ENCODE measurements around the gene HELZ2. TPM values are rescaled to one million over a fixed set of nuclear protein-coding genes. Genes with fewer than 3 reads are reported as not detected.

HELZ2 gene
- total RNA-seq, 1 donor from 2014 or later = 47.4 TPM

GRCh38 chr20:63598479-63599395, 24.7 kb upstream of the HELZ2 start:
- no peak for DNase-seq (ENCODE audit: low read depth, low spot score)

DNA sequence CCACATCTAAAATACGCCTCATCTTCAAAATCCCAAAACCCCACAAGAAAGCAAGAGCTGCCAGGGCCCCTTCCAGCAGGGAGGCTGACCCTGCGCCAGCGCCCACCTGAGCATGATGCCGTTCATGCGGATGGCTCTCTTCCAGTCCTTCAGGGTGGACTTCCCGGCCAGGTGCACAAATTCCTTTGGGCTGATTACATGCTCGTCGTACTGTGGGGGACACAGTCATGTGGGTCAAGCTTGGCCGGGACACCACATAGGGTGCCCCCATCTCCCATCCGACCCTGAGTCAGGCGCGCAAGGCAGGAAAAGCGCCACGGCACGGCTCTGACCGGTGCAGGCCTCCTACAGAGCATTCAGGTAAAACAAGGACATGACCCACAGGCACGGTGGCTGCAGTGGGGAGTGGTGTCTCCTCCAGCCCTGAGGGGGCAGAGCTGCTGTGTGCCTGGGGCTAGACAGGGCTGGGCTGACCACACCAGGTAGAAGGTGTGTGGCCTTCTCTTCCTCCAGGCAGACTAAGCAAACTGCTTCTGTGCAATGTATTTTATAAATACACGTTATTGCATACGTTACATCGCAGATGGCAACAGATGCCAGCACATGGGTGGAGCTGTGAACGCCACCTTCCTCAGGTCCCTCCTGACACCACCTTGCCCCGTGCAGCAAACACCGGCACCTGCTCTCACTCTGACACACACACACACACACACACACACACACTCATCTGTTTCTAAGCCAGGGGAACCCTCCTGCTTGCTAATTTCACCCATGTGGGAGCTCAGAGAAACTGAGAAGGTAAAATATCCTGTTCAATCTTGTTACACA, 23.8 kb upstream of the HELZ2 start:
- no peak for DNase-seq (ENCODE audit: low read depth, low spot score)

DNA sequence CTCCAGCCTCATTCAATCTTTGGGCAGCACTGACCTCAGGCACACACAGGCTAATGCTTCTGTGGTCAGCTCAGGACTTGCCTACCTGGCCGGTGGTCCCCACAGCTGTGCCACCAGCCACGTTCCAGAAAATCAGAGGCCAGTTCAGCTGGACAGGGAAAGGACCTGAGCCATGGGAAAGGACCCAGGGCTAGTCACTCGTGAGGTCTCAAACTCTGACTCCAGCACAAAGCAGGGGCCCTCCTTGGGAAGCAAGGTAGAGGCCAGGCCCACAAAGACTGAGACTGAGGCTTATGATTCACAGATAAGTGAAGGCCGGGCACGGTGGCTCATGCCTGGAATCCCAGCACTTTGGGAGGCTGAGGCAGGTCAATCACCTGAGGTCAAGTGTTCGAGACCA, 22.4 kb upstream of the HELZ2 start:
- no peak for DNase-seq (ENCODE audit: low read depth, low spot score)

- no peak for DNase-seq (ENCODE audit: low read depth, low spot score)
Measured at GRCh38 chr20:63595416-63596127, 21.5 kb upstream of the HELZ2 start.

DNA sequence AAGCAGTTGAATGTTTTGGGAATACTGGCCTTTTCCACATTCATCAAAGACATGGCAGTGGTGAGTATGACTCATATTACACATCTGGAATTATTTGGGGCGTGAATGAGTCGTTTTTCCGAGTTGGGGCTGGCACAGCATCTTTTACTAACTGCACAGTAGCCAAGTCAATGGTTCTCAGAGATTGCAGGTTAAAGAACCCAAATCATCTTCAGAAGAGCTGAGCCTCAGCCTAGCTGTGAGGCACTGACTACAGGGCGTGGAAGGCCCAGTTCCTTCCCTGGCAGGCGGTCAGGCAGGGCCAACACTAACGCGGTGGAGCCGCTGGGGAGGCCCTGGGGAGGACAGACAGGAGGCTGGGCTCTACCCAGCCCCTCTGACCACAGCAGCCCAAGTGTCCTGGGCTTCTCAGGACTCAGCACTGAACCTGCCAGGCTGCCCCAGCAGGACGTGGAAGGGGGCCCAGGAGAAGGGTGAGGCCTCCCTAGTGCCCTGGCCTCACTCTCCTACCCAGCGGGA, 20.1 kb upstream of the HELZ2 start:
- no peak for DNase-seq (ENCODE audit: low read depth, low spot score)

GRCh38 chr20:63592661-63593060, 18.6 kb upstream of the HELZ2 start:
- DNase-seq (ENCODE audit: low read depth, low spot score) = no peak

- no peak for DNase-seq (ENCODE audit: low read depth, low spot score)
Measured at GRCh38 chr20:63591786-63592355, 17.8 kb upstream of the HELZ2 start.

DNA sequence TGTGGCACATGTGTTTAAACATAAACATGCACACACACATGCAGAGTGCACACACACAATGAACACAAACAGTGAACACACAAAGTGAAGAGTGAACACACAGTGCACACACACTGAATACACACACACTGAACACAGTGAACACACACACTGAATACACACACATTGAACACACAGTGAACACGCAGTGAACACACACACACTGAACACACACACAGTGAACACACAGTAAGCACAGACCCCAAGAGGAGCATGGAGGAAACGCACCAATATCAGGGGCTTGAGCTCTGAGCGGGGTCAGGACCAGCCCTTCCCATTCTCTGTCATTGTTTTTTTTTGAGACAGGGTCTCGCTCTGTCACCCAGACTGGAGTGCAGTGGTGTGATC, 17.1 kb upstream of the HELZ2 start:
- DNase-seq (ENCODE audit: low read depth, low spot score) = no peak

DNA sequence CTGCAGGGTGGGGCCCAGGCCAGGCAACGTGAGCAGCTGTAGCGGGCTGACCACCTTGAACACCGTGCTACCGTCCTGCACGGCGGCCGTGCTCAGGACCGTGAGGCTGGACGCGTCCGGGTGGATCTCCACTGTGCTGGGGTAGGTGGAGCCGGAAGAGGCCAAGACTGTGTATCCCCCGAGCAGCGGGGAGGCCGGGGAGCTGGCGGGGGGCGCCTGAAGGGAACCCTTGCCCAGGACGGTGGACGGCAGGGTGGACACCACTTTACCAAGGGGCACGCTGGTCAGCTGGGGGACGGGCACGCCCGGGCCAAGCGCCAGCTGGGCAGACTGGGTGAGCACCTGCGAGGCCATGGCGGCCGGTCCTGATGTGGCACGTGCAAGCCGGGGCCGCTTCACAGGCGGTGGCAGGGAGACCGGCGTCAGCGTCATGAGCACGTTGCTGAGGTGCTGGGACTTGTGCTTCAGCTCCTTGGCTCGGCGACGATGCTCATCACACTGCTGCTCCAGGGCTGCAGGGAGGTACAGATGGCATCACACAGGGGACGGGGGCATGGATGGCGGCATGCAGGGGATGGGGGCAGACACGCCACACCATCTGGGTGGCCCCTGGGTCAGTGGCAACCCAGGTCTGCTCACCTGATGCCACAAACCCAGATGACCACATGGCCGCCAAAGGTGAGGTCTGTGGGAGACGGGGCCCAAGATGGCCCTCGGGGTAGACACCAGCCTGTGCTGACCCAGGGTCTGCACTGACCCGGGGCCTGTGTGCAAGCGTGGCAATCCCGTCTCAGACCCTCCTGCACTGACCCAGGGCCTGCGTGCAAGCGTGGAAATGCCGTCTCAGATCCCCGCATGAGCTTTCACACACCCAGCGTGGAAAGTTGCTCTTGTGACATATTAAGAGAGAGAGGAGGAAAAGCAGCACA, 16.4 kb upstream of the HELZ2 start:
- no peak for DNase-seq (ENCODE audit: low read depth, low spot score)

GRCh38 chr20:63589261-63590217, 15.5 kb upstream of the HELZ2 start:
- no peak for DNase-seq (ENCODE audit: low read depth, low spot score)

DNA sequence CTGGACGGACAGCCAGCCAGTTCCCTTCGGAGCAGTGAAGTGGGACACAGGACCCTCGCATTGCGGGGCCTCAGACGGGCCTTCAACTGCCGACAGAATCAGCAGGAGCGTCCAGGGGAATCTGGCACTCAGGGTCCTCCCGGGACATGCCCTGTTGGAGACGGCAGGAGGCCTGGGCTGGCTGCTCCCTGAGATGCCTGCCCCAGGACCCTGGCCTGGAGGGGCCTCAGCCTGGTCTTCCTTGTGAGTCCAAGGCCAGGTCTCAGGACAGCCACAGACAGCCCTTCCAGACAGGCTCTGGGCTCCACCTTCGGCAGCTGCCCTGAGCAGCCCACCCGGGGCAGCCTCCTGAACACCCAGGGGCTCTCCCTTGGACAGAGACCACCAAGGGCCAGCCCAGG, 14.6 kb upstream of the HELZ2 start:
- no peak for DNase-seq (ENCODE audit: low read depth, low spot score)

- no peak for DNase-seq (ENCODE audit: low read depth, low spot score)
Measured at GRCh38 chr20:63587776-63588591, 13.9 kb upstream of the HELZ2 start.

DNA sequence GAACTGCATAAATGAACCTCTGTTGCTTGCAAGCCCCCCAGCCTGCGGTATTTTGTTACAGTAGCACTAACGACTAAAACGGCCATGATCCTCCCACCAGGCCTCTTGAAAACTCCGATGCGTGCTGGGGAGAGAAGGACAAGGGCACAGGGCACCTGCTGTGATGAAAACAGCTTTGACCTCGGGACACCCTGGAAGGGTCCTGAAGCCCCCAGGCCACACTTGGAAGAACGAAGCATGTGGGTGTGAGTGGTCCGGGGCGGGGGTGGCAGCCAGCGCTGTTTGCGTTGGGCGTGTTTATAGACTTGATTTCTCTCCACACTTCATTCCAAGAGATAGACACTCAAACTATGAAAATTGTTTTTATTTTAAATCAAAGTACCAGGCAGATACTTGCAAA, 13.2 kb upstream of the HELZ2 start:
- DNase-seq (ENCODE audit: low read depth, low spot score) = no peak

GRCh38 chr20:63586797-63587196, 12.8 kb upstream of the HELZ2 start:
- DNase-seq (ENCODE audit: low read depth, low spot score) = no peak

DNA sequence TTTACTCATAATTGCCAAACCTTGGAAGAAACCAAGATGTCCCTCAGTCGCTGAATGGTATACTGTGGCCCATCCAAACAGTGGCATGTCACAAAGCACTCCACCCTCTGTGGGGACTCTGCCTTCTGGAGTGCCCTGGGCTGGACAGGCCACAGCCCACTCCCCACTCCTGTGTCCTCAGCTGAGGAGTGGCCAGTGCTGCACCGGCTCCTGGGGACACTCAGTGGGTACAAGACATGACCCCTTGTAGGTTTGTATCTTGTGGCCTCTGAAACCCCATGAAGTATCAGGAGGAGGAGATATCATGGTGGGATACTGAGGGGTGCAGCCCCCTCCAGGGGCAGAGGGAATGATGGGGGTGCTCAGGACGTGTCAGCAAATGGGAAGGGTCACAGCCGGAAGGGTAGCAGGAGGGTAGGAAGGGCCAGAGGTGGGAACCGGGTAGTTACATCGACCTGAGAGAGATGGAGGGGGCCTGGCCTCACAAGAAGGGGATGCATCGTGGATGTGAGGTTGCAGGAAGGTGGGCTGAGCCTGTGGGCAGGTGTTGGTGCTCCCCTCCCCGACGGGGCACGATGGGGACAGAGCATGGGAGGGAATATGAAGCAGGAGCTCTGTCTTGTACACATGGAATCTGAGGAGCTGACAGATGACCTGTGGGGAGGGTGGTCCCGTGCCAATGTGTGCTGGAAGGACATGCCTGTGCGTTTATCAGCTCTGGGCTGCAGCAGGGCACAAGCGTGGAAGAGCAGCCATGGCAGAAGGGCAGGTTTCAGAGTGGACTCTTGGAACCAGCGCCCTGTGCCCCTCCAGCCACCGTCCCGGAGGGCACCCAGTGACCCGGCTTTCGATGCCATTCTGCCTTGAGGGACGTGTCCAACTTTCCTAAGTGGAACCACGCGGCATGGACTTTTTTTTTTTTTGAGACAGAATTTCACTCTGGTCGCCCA, 11.9 kb upstream of the HELZ2 start:
- DNase-seq (ENCODE audit: low read depth, low spot score) = no peak

GRCh38 chr20:63582382-63583063, 8.5 kb upstream of the HELZ2 start:
- DNase-seq (ENCODE audit: low read depth, low spot score) = no peak

All from pulmonary artery endothelial cell (primary cell).